T-helper 2 cell treated with Interferon-gamma antibody and Interleukin-4, amounts not matched to agents 100 ng/mL and 5 ng/mL, for 36 hours (primary cell): Measurements from ENCODE around the gene BUD23. TPM values are rescaled to one million over a fixed set of nuclear protein-coding genes. Genes with fewer than 3 reads are reported as not detected.
"Not testable (repeated sequence)": the region's sequence is repeated elsewhere in the genome, so short reads cannot be mapped to it uniquely, and the experiment has no call there.

ENCODE experiments used
- intact Hi-C: fragments of 100-400 bp; cut with micrococcal nuclease; formaldehyde crosslinking; loops from one replicate; pipeline ENCODE4 v1.15.1; 2023
- total RNA-seq: library from RNA; stranded (reverse); gene quantifications from 2 replicates; pipeline ENCODE4 v1.2.3, GENCODE V29; 2022

BUD23 gene
- total RNA-seq, 1 donor from 2014 or later: 64.3 TPM

DNA sequence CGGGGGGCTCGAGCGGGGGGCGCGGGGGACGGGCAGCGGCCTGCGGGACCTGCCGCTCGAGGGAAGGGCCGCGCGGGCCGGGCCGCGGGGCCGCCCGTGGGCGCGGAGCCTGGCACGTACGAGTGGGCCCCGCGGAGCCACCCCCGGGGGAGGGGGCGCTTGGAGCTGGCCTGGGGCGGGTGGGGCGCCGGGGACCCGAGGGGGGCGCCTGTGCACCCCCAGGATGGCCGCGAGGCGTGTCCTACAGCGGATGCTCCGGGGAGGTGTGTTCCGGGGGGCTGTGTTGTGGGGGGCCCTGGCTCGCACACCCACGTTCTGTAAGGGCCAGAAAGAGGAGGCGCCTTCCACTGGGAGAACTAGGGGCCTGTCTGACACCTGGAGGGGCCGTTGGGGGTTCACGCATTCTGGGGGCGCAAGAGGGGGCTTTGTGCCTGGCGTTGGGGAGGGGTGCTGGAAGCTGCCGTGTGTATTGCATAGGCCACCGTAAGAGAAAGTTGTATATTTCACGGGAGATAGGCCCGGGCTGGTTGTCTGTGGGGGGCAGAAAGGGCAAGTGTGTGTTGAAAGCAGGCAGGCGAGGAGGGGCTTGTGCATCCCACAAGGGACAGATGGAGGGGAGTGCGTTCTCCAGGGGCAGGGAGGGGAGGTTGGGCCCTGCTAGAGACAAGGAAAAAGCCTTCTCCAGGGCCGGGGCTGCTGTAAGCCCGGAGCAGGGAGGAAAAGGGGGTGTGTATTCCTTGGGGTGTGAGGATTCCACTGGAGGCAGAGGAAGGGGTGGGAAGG, 15.1 kb upstream of the BUD23 start:
- intact Hi-C loops: loop anchor here (5.0 kb wide), 2 partner anchors 61 to 174 kb away; partner anchors contain the start of gene METTL27

DNA sequence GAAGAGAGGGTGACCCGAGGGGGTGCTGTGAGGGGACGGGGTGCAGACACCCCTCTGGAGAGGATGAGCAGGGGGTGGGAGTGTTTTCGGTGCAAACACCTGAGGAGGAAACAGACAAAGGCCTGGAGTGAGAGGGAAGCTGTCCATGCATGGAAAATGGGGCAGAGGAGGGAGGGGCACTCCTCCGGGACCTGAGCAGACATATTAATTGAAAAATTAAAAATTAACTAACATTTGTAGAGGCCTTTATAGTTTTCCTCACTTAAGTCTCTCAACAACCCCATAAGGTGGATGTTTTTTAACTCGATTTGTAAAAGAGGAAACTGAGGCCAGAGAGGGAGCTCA, 14.5 kb upstream of the BUD23 start:
- intact Hi-C loops: loop anchor here (5.0 kb wide), 2 partner anchors 62 to 173 kb away; partner anchors contain the start of gene METTL27

DNA sequence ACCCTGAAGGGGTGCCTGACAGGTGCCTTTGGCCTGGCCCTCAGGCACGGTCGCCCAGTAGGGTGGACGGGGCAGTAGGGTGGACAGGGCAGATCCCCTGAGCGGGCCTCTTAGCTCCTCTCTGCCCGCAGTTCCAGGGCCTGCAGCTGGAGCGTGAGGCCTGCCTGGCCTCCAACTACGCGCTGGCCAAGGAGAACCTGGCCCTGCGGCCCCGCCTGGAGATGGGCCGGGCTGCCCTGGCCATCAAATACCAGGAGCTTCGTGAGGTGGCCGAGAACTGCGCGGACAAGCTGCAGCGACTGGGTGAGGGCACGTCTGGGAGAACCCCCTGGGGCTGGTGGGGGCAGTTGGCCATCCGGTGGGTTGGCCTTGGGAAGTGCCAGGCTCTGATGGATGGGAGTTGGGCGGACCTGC, 14.1 kb upstream of the BUD23 start:
- intact Hi-C loops: loop anchor here (5.0 kb wide), 2 partner anchors 62 to 173 kb away; partner anchors contain the start of gene METTL27

DNA sequence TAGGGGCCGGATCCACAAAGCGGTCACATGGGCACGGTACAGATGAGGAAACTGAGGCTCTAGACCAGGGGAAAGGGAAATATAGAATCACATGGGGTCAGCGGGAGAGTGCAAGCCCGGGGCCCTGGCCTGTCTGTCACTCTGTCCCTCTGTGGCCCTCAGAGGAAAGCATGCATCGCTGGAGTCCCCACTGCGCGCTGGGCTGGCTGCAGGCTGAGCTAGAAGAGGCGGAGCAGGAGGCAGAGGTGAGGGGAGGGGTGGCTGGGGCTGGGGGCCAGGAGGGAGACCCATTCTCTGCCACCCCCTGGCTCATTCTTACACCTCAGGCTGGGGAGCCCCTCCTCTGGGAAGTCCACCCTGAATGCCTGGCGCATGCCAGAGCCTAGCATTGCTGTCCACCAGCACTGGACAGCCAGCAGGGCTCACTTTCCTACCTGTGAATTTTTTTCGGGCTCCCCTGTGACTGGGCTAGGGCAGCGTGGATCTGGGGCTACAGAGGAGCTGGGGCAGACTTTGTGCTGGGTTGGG, 13.5 kb upstream of the BUD23 start:
- intact Hi-C loops: loop anchor here (5.0 kb wide), 2 partner anchors 63 to 172 kb away; partner anchors contain the start of gene METTL27

DNA sequence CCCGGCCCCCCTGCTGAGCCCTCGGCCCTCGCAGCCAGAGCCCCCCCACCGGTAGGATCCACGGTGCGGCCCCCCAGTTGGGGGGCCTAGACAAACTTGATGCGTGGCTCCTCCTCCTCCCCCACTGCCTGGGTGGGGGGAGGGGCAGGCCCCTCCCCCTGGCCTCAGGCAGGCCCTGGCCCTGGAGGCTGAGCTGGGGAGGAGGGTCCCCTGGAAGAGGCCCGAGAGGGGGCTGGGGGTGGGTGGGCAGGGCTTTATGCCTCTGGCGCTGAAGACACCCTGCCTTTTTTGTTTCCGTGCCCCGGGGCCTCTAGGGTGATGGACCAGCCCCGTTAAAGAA, 12.1 kb upstream of the BUD23 start:
- intact Hi-C loops: no loop called here

- intact Hi-C loops: no loop called here
Measured at GRCh38 chr7:73671857-73672445, 11.4 kb upstream of the BUD23 start.

DNA sequence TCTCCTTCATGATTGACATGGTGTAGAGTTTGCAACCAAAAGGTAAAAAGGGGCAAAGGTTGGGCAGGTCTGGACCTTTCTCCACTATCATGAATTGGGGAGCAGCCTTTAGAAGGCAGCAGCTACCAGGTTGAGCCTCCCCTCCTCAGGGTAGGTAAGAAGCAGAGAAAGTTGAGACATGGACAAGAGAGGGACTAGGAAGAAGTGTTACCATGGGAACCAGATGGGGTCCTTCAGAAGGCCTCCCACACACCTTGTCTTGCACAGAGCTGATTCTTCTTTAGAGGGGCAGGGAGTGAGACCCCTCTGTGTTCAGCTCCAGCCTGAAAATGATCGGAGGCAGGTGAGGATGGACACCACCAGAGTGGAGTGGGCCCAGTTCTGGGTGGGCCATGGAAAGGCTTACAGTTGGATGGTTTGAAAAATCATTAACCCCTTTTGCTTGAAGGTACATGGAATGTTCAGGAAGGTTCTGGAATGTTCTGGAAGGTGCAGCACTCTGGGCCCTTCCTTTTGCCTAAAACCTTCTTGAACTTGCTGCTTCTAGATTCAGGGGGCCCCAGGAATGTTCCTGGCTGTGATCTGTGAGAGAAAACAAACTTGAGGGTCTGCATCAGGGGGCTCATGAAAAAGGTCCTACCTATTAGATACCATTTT, 8.8 kb upstream of the BUD23 start:
- intact Hi-C loops: no loop called here

DNA sequence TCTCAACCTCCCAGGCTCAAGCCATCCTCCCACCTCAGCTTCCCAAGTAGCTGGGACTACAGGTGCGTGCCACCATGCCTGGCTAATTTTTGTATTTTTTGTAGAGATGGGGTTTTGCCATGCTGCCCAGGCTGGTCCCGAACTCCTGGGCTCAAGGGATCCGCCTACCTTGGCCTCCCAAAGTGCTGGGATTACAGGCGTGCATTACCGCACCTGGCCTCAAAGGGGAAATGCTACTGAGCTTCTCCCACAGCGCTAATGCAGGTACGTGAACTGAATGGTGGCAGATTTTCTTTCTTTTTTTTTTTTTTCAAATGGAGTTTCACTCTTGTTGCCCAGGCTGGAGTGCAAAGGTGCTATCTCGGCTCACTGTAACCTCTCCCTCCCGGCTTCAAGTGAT, 7.3 kb upstream of the BUD23 start:
- intact Hi-C loops: not testable (repeated sequence)

GRCh38 chr7:73678862-73679261, 4.5 kb upstream of the BUD23 start:
- intact Hi-C loops: no loop called here

DNA sequence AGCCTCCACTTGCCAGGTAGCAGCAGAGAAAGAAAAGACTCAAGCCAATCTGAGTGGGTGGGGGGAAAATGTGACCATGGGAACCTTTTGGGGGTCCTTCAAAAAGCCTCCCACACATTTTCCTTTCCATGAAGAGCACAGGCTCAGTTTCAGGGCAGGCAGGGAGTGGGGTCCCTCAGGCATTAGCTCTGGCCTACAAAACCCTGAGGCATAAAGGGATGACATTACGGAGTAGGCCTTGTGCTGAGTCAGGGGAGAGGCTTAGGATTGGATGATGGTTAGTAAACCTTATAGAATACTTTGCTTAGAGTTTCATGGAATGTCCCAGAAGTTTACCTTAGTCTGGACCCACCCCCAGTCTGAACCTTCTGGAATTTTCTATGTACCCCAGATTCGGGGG, 3.7 kb upstream of the BUD23 start:
- intact Hi-C loops: no loop called here

- intact Hi-C loops: no loop called here
Measured at GRCh38 chr7:73680501-73680900, 2.9 kb upstream of the BUD23 start.

DNA sequence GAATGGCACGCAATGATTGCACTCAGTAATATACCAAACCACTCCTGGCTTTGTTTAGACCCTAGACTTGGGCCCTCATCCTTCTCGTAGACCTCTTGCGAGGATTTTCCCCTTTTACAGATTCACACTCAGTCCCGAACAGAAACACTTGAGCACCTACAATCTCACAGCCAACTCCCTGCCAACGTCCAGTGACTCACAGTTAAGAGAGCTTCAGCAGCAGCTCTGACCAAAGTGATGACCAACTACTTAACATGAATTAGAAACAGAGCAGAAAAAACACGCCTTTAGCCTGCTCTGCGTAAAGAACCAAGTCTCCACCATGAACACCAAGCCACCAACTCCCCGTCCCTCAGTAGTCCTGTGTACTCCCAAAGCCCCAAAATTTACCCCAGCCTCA, 2.4 kb upstream of the BUD23 start:
- intact Hi-C loops: no loop called here

GRCh38 chr7:73682745-73683055, 697 bp upstream of the BUD23 start:
- intact Hi-C loops: loop anchor here (1.0 to 2.0 kb wide), 5 partner anchors 15 to 160 kb away; partner anchors contain the start of genes ABHD11, BAZ1B, BCL7B and VPS37D

- intact Hi-C loops: loop anchor here (1.0 to 2.0 kb wide), 5 partner anchors 17 to 161 kb away; partner anchors contain the start of genes ABHD11, BAZ1B, BCL7B and VPS37D
Measured at GRCh38 chr7:73683788-73684693, 644 bp downstream of the BUD23 start.

DNA sequence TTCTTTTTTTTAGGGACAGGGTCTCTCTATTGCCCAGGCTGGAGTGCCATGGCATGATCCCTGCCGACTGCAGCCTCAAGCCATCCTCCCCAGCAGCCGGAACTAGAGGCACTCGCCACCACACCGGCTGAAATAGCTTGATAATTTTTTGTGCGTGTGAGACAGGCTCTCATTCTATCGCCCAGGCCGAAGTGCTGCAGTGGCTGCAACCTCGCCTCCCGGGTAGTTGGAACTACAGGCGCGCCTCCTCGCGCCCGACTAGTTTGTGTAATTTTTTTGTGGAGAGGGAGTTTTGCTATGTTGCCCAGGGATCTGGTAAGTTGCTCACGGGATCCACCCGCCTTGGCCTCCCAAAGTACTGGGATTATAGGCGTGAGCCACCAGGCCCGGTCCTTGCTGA, 1.9 kb downstream of the BUD23 start:
- intact Hi-C loops: no loop called here

GRCh38 chr7:73688288-73688687, 4.9 kb downstream of the BUD23 start:
- intact Hi-C loops: no loop called here

DNA sequence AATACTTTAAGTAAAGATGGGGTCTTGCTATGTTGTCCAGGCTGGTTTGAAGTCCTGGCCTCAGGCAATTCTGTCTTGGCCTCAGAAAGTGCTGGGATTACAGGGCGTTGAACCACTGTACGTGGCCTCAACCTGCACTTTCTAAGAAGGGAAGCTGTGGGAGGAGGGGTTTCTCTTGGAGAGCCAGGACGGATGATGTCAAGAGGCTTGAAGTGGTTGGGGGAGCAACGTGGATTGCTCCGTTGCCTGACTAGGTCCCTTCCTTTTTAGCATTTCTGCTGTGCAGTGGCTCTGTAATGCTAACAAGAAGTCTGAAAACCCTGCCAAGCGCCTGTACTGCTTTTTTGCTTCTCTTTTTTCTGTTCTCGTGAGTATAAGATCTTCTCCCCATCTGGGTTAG, 7.2 kb downstream of the BUD23 start:
- intact Hi-C loops: no loop called here

- intact Hi-C loops: no loop called here
Measured at GRCh38 chr7:73696372-73696771, 13.0 kb downstream of the BUD23 start.

DNA sequence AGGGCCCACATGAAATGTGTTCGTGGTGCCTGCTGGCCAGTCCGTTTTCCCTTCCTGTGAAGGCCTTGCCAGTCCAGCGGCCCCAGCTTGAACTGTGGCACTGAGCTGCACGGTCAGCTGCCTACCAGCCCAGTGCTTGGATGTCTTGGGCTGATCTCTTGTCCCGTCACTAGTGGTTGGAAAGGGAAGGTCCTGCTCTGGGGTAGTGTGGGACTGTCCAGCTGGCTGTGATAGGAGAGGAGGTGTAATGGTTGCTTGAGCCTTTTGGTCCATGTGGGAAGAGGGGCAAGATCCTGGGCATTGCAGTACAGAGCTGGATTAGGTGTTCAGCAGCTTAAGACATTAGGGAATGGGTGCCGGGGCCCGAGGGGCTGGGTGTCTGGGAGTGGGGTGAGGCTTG, 15.0 kb downstream of the BUD23 start:
- intact Hi-C loops: no loop called here

DNA sequence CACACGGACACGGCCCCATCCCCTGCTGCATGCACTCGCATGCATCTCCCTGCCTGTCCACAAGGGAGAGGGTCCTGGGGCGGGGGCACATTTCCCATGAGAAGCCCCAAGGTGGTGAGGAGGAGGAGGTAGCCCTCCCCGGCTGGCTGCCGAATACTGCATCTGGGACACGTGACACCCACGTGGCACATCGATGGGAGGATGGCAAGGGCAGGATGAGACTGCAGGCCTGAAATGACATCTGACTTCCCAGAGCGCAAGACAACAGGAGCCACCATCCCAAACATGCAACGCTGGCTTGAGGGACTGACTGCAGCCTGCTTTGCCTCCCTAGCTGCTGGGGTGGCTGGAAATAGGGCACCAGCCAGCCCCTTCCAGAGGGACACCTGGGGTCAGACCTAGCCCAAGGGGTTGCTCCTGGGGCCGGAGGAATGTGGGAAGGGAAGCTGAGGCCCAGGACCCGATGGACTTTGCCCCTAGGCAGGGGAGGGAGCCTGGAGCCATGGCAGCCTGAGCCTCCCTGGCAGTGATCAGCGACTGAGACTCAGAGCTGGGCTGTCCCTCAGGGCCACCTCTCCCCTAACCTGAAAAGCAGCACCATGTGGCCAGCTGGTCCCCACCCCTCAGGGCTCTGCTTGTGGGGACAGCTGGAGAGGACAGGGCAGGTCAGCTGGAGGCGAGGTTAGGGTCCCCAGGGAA, 16.1 kb downstream of the BUD23 start:
- intact Hi-C loops: no loop called here

GRCh38 chr7:73700069-73700423, 16.6 kb downstream of the BUD23 start:
- intact Hi-C loops: no loop called here
